Muscle layer of duodenum (tissue), 2 donors: ENCODE data around the gene LLGL1.

ENCODE experiments used
- H3K27ac ChIP-seq: one replicate; pipeline ENCODE4 v1.7.0; 2013; ENCODE audit warnings: mild to moderate bottlenecking, low read length
- H3K27me3 ChIP-seq: one replicate; pipeline ENCODE4 v1.7.0; 2013; ENCODE audit warnings: low read depth, mild to moderate bottlenecking, control low read depth, low read length
- H3K36me3 ChIP-seq, 2 donors: one replicate each; pipeline ENCODE4 v1.7.0; 2013; ENCODE audit warnings: low read length in 2 of 2, control low read depth in 1 of 2, mild to moderate bottlenecking in 1 of 2; ENCODE audit not compliant: insufficient read depth in 2 of 2, control insufficient read depth in 1 of 2
- H3K4me1 ChIP-seq, 2 donors: one replicate each; pipeline ENCODE4 v1.7.0; 2013; ENCODE audit warnings: low read length in 2 of 2, mild to moderate bottlenecking in 2 of 2, control low read depth in 1 of 2, moderate library complexity in 1 of 2; ENCODE audit not compliant: insufficient read depth in 2 of 2, control insufficient read depth in 1 of 2
- H3K4me3 ChIP-seq, 2 donors: one replicate each; pipeline ENCODE4 v1.7.0; 2013; ENCODE audit warnings: low read length in 2 of 2, low read depth in 1 of 2, mild to moderate bottlenecking in 1 of 2
- H3K9me3 ChIP-seq, 2 donors: one replicate each; pipeline ENCODE4 v1.7.0; 2013; ENCODE audit warnings: low read length in 2 of 2, control low read depth in 1 of 2, mild to moderate bottlenecking in 1 of 2; ENCODE audit not compliant: control insufficient read depth in 1 of 2
- donor health status: healthy.

The LLGL1 gene

GRCh38 chr17:18225121-18225641, at the start of gene LLGL1:
Gene LLGL1 (plus strand): TSS chr17:18225635. CDS start chr17:18225683, 48 bp downstream.
- Histone ChIP-seq H3K27me3 (no peaks in the 10 kb centered on the region), H3K4me3 (peak within 1 kb of the TSS; percentile 77 to 88), H3K4me1 (peaks cover 4 to 16% of the 10 kb centered on the region in 2 donors), H3K27ac (peak within 1 kb of the TSS; percentile 47), H3K36me3 (no peaks in the 10 kb centered on the region), H3K9me3 (no peaks in the 10 kb centered on the region)

- Histone ChIP-seq H3K4me1 (no peaks in the 10 kb centered on the region), H3K36me3 (no peaks in the 10 kb centered on the region), H3K27ac (no peak overlapping the region), H3K27me3 (no peaks in the 10 kb centered on the region), H3K4me3 (no peak overlapping the region), H3K9me3 (no peaks in the 10 kb centered on the region)
Measured at GRCh38 chr17:18176176-18176575, 49.3 kb upstream of the LLGL1 start.

GRCh38 chr17:18177133-18177532, 48.3 kb upstream of the LLGL1 start:
- no peaks in the 10 kb centered on the region for H3K36me3 ChIP-seq
- H3K27ac ChIP-seq = no peak overlapping the region
- no peaks in the 10 kb centered on the region for H3K9me3 ChIP-seq

DNA sequence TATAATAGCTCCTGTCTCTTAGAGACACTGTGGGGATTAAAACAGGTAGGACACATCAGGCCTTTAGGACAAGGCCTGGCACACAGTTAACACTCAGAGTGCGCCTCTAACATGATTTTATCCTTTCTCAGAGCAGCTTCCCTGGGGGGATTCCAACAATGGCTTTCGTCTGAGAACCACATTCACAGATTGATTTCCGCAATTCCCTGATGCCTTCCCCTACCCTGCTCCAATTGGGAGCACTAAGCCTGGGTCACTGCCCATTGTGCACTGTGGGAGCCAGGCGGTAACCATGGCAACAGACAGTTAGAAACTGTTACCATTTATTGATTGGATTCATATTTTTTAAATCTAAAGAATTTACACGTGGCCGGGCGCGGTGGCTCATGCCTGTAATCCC, 47.7 kb upstream of the LLGL1 start:
- no peak overlapping the region for H3K27ac ChIP-seq
- no peak overlapping the region for H3K4me3 ChIP-seq
- no peaks in the 10 kb centered on the region for H3K27me3 ChIP-seq
- peaks cover 0 to 12% of the 10 kb centered on the region in 2 donors for H3K4me1 ChIP-seq
- peaks cover 0 to under 1% of the 10 kb centered on the region in 2 donors for H3K36me3 ChIP-seq
- no peaks in the 10 kb centered on the region for H3K9me3 ChIP-seq

More at GRCh38 chr17:18177133-18177532, 48.3 kb upstream of the LLGL1 start:
- Histone ChIP-seq H3K4me3 (no peak overlapping the region), H3K27me3 (no peaks in the 10 kb centered on the region), H3K4me1 (peaks cover 0 to 7% of the 10 kb centered on the region in 2 donors)

- Histone ChIP-seq H3K4me1 (peaks cover 0 to 12% of the 10 kb centered on the region in 2 donors), H3K9me3 (no peaks in the 10 kb centered on the region), H3K4me3 (no peak overlapping the region), H3K36me3 (peaks cover 0 to 5% of the 10 kb centered on the region in 2 donors), H3K27me3 (no peaks in the 10 kb centered on the region), H3K27ac (no peak overlapping the region)
Measured at GRCh38 chr17:18179196-18179595, 46.2 kb upstream of the LLGL1 start.

GRCh38 chr17:18179804-18180203, 45.6 kb upstream of the LLGL1 start:
- peaks cover 0 to 12% of the 10 kb centered on the region in 2 donors for H3K4me1 ChIP-seq
- no peak overlapping the region for H3K4me3 ChIP-seq
- H3K27me3 ChIP-seq = no peaks in the 10 kb centered on the region
- no peaks in the 10 kb centered on the region for H3K9me3 ChIP-seq
- no peak overlapping the region for H3K27ac ChIP-seq
- H3K36me3 ChIP-seq = peaks cover 0 to 5% of the 10 kb centered on the region in 2 donors

DNA sequence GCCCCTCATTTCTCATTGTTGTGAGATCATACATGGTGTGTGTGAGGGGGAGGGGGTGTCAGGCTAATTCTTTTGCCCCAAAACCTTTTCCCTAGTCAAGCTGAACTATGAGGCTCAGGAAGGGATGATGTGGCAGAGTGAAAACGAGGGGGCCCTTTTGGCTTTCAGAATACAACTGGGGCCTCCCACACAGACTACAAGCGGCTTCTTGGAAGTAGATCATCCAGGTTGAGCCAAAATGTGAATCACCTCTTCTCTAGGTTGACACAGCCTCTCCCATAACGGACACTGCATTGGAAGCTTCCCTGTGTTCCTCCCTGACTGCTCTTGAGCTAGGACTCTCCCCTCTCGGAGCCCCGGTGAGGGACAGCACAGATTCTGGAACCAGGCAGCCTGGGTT, 44.1 kb upstream of the LLGL1 start:
- H3K36me3 ChIP-seq = peaks cover 0 to 9% of the 10 kb centered on the region in 2 donors
- peaks cover 0 to 22% of the 10 kb centered on the region in 2 donors for H3K4me1 ChIP-seq
- H3K27me3 ChIP-seq = no peaks in the 10 kb centered on the region
- H3K9me3 ChIP-seq = no peaks in the 10 kb centered on the region
- H3K4me3 ChIP-seq = no peak overlapping the region
- peak overlapping the region; percentile 88 for H3K27ac ChIP-seq

- Histone ChIP-seq H3K4me3 (peak overlapping the region; percentile 61 to 88), H3K27ac (peak overlapping the region; percentile 88), H3K4me1 (peaks cover 4 to 32% of the 10 kb centered on the region in 2 donors), H3K36me3 (peaks cover 0 to 18% of the 10 kb centered on the region in 2 donors), H3K9me3 (no peaks in the 10 kb centered on the region), H3K27me3 (no peaks in the 10 kb centered on the region)
Measured at GRCh38 chr17:18182110-18182977, 43.1 kb upstream of the LLGL1 start.

DNA sequence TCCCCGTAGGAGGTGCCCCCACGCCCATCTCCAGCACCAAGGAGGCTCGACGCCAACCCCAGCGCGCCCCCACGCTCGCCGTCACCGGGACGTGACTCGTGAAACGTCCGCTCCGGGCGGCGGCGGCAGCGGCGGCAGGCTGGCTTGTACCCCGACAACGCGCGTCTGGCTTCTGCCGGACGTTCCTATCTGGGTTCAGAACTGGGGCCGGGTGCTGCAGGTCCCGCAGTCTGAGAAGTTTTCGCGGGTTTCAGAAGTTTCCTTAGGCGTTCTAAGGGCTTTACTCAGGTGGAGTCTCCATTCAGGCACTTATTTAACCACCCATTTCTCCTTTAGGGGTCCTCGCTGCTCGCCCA, 42.5 kb upstream of the LLGL1 start:
- H3K36me3 ChIP-seq = peaks cover 0 to 22% of the 10 kb centered on the region in 2 donors
- no peaks in the 10 kb centered on the region for H3K9me3 ChIP-seq
- H3K4me3 ChIP-seq = peak overlapping the region; percentile 61 to 88
- peaks cover 7 to 38% of the 10 kb centered on the region in 2 donors for H3K4me1 ChIP-seq
- H3K27me3 ChIP-seq = no peaks in the 10 kb centered on the region
- peak overlapping the region; percentile 88 for H3K27ac ChIP-seq

GRCh38 chr17:18183334-18184142, 41.9 kb upstream of the LLGL1 start, which contains the start of gene ALKBH5:
Gene ALKBH5 (plus strand): TSS chr17:18183828. CDS start chr17:18184244, 416 bp downstream.
- Histone ChIP-seq H3K4me1 (peaks cover 7 to 44% of the 10 kb centered on the region in 2 donors), H3K27ac (peak within 1 kb of the TSS; percentile 88), H3K4me3 (peak within 1 kb of the TSS; percentile 82 to 88), H3K9me3 (no peaks in the 10 kb centered on the region), H3K36me3 (peaks cover 0 to 27% of the 10 kb centered on the region in 2 donors), H3K27me3 (no peaks in the 10 kb centered on the region)
